ENCODE data around the gene GPT2. TPM values are rescaled to one million over a fixed set of nuclear protein-coding genes. Genes with fewer than 3 reads are reported as not detected.
A peak's percentile ranks its signal among the peaks of the same experiment; 100 is the strongest.
"Not testable (repeated sequence)": the region's sequence is repeated elsewhere in the genome, so short reads cannot be mapped to it uniquely, and the experiment has no call there.

Gene GPT2
- total RNA-seq, 1 donor from 2014 or later: 71.2 TPM

GRCh38 chr16:46932802-46933201 is 48.6 kb downstream of the GPT2 start:
- Histone ChIP-seq H3K36me3 (ENCODE audit: control insufficient read depth, insufficient read depth, low read length) (no peaks in the 10 kb centered on the region), H3K4me3 (ENCODE audit: low read depth, low read length) (no peak overlapping the region), H3K27me3 (ENCODE audit: control insufficient read depth, insufficient read depth, low read length) (no peaks in the 10 kb centered on the region)
- DNase-seq (ENCODE audit: low read depth): no peak
- no peak for TF ChIP-seq CTCF (IDR thresholded peaks at IDR 0.05; ENCODE audit: insufficient read depth, low read length, poor library complexity, severe bottlenecking)

- no peak for TF ChIP-seq CTCF (IDR thresholded peaks at IDR 0.05; ENCODE audit: insufficient read depth, low read length, poor library complexity, severe bottlenecking)
- no peak for DNase-seq (ENCODE audit: low read depth)
- H3K27me3 ChIP-seq (ENCODE audit: control insufficient read depth, insufficient read depth, low read length): no peaks in the 10 kb centered on the region
- H3K36me3 ChIP-seq (ENCODE audit: control insufficient read depth, insufficient read depth, low read length): no peaks in the 10 kb centered on the region
- no peak overlapping the region for H3K4me3 ChIP-seq (ENCODE audit: low read depth, low read length)
Measured at GRCh38 chr16:46937536-46937935, 53.4 kb downstream of the GPT2 start.

GRCh38 chr16:46944713-46945112 is 60.6 kb downstream of the GPT2 start:
- not testable (repeated sequence) for H3K36me3 ChIP-seq (ENCODE audit: control insufficient read depth, insufficient read depth, low read length); H3K27me3 ChIP-seq (ENCODE audit: control insufficient read depth, insufficient read depth, low read length); H3K4me3 ChIP-seq (ENCODE audit: low read depth, low read length); DNase-seq (ENCODE audit: low read depth)

GRCh38 chr16:46947900-46948547 is 63.9 kb downstream of the GPT2 start:
- DNase-seq (ENCODE audit: low read depth): no peak
- TF ChIP-seq CTCF (IDR thresholded peaks at IDR 0.05; ENCODE audit: insufficient read depth, low read length, poor library complexity, severe bottlenecking): peak; percentile 61
- Histone ChIP-seq H3K4me3 (ENCODE audit: low read depth, low read length) (no peak overlapping the region), H3K36me3 (ENCODE audit: control insufficient read depth, insufficient read depth, low read length) (no peaks in the 10 kb centered on the region), H3K27me3 (ENCODE audit: control insufficient read depth, insufficient read depth, low read length) (no peaks in the 10 kb centered on the region)

- DNase-seq (ENCODE audit: low read depth): no peak
Measured at GRCh38 chr16:46948548-46949166, 64.5 kb downstream of the GPT2 start.

More at GRCh38 chr16:46948548-46949166, 64.5 kb downstream of the GPT2 start:
- Histone ChIP-seq H3K36me3 (ENCODE audit: control insufficient read depth, insufficient read depth, low read length) (no peaks in the 10 kb centered on the region), H3K27me3 (ENCODE audit: control insufficient read depth, insufficient read depth, low read length) (no peaks in the 10 kb centered on the region), H3K4me3 (ENCODE audit: low read depth, low read length) (no peak overlapping the region)
- no peak for TF ChIP-seq CTCF (IDR thresholded peaks at IDR 0.05; ENCODE audit: insufficient read depth, low read length, poor library complexity, severe bottlenecking)

All from kidney epithelial cell (primary cell).